ENCODE results near the gene PSMG1.

The PSMG1 gene

DNA sequence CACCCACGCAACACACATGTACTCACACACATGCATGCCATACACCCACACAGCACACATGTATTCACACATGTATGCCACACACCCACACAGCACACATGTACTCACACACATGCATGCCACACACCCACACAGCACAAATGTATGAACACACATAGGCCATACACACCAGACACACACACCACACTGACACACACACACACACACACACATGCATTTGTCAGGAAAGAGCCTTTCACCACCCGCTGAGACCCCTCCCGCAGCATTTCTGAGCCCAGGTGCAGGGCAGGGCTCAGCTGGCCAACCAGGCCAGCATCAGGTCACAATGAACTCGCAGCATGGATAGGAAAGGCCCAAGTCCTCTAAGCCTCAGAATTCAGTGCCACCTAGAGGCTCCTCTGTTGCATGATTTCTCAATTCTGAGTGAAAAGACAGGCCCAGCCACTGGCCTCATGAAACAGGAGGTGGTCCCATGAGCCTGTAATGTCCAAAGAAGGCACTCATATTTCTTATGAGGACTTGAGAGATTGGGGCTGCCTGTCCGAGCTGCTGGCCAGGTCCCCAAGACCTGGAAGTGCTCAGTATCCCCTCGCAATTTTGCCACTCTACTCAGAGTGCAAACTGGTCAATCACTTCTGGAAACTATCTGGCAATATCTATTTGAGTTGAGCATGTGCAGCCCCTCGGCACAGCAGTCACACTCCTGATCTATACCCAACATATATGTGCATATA lies 57.3 kb downstream of the PSMG1 start:
- H3K4me3 ChIP-seq (ENCODE audit: low read depth, low read length) = no peak overlapping the region
- TF ChIP-seq, protein P1, sequence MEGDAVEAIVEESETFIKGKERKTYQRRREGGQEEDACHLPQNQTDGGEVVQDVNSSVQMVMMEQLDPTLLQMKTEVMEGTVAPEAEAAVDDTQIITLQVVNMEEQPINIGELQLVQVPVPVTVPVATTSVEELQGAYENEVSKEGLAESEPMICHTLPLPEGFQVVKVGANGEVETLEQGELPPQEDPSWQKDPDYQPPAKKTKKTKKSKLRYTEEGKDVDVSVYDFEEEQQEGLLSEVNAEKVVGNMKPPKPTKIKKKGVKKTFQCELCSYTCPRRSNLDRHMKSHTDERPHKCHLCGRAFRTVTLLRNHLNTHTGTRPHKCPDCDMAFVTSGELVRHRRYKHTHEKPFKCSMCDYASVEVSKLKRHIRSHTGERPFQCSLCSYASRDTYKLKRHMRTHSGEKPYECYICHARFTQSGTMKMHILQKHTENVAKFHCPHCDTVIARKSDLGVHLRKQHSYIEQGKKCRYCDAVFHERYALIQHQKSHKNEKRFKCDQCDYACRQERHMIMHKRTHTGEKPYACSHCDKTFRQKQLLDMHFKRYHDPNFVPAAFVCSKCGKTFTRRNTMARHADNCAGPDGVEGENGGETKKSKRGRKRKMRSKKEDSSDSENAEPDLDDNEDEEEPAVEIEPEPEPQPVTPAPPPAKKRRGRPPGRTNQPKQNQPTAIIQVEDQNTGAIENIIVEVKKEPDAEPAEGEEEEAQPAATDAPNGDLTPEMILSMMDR (IDR thresholded peaks at IDR 0.05; ENCODE audit: insufficient read depth, low read depth, low read length, missing control alignments) = peak; percentile 33
- peak; percentile 33 for DNase-seq (ENCODE audit: low read depth)
